Endothelial cell of umbilical vein (primary cell): ENCODE measurements around the gene STX8. TPM values are rescaled to one million over a fixed set of nuclear protein-coding genes. Genes with fewer than 3 reads are reported as not detected.

Source experiments
- BruUV-seq: library from RNA; stranded (reverse); fragments of 400-500 nt; replicated peaks from 2 replicates; lab custom pipeline; 2021; lab: Mats Ljungman, UMichigan
- CTCF ChIA-PET: fragments of 300-600, 350-600 bp; sonication (Branson Sonifier 250); formaldehyde crosslinking; loops from one replicate; lab custom pipeline; 2021; ENCODE audit warnings: antibody characterized with exemption, inconsistent platforms; lab: Charles Lee
- POLR2A ChIA-PET: fragments of 300-600, 350-600 bp; sonication (Branson Sonifier 250); formaldehyde crosslinking; loops from one replicate; lab custom pipeline; 2021; ENCODE audit warnings: antibody characterized with exemption, inconsistent platforms; lab: Charles Lee
- DNase-seq: peaks from one replicate; pipeline ENCODE4 v3.0.0-alpha.2; 2011; ENCODE audit warnings: low read depth, low spot score
- FAIRE-seq: peaks from 2 replicates; lab custom pipeline; 2011; peaks lifted over from hg19 to GRCh38; lab: Jason Lieb, UNC
- H2AFZ ChIP-seq: 2 replicates; pipeline ENCODE4 v1.6.0; 2012; ENCODE audit warnings: low read depth, low read length, control low read depth, inconsistent platforms
- H3K27ac ChIP-seq: 2 replicates; pipeline ENCODE4 v1.5.1; 2011; ENCODE audit warnings: low read depth, mild to moderate bottlenecking, control low read depth, low read length, moderate library complexity; ENCODE audit not compliant: insufficient read depth
- H3K27me3 ChIP-seq, 2 experiments: 2 replicates each; pipeline versions ENCODE4 v1.6.0 to v1.6.1; 2011; ENCODE audit warnings: low read length in 2 of 2, mixed read lengths in 1 of 2; ENCODE audit not compliant: control insufficient read depth in 2 of 2, insufficient read depth in 2 of 2
- H3K36me3 ChIP-seq, 2 experiments: 2 replicates in 1 of 2; 3 replicates in 1 of 2; pipeline ENCODE4 v1.5.1; 2011; ENCODE audit warnings: low read length in 2 of 2, mild to moderate bottlenecking in 1 of 2, moderate library complexity in 1 of 2; ENCODE audit not compliant: control insufficient read depth in 2 of 2, insufficient read depth in 2 of 2; ENCODE audit errors: extremely low read depth in 1 of 2
- H3K4me1 ChIP-seq: 3 replicates; pipeline ENCODE4 v1.5.1; 2011; ENCODE audit warnings: mild to moderate bottlenecking, low read length; ENCODE audit not compliant: control insufficient read depth, insufficient read depth; ENCODE audit errors: extremely low read depth
- H3K4me2 ChIP-seq: 2 replicates; pipeline ENCODE4 v1.6.1; 2011; ENCODE audit warnings: low read length, control low read depth, mixed read lengths; ENCODE audit not compliant: insufficient read depth
- H3K4me3 ChIP-seq, 3 experiments: fragments of 200-600 bp in 1 of 3; sonication (generic), shearing (Covaris generic) in 1 of 3; replicated peaks in 1 of 3; 2 replicates each; pipeline ENCODE4 v1.5.1; 2011 to 2016; ENCODE audit warnings: control low read depth in 3 of 3, low read length in 3 of 3, mild to moderate bottlenecking in 2 of 3, inconsistent platforms in 1 of 3, low read depth in 1 of 3, moderate library complexity in 1 of 3; ENCODE audit not compliant: insufficient read depth in 1 of 3
- H3K79me2 ChIP-seq: 2 replicates; pipeline ENCODE4 v1.6.0; 2012; ENCODE audit warnings: low read length, inconsistent platforms; ENCODE audit not compliant: control insufficient read depth, insufficient read depth
- H3K9ac ChIP-seq: replicated peaks from 2 replicates; pipeline ENCODE3; 2011; ENCODE audit warnings: low read length, control low read depth; ENCODE audit not compliant: insufficient read depth; ENCODE audit errors: extremely low read depth
- H3K9me1 ChIP-seq: replicated peaks from 3 replicates; pipeline ENCODE4 v1.6.0; 2011; ENCODE audit warnings: mild to moderate bottlenecking, low read length; ENCODE audit not compliant: control insufficient read depth, insufficient read depth; ENCODE audit errors: extremely low read depth
- H3K9me3 ChIP-seq: replicated peaks from 2 replicates; pipeline ENCODE4 v1.5.1; 2012; ENCODE audit warnings: low read length, inconsistent platforms; ENCODE audit not compliant: control insufficient read depth, insufficient read depth
- H4K20me1 ChIP-seq: replicated peaks from 2 replicates; pipeline ENCODE3; 2011; ENCODE audit warnings: mild to moderate bottlenecking, low read length; ENCODE audit not compliant: control insufficient read depth, insufficient read depth; ENCODE audit errors: extremely low read depth
- CTCF ChIP-seq, 2 donors: IDR thresholded peaks; 1 replicate in 1 of 2; 2 replicates in 1 of 2; pipeline ENCODE4 v1.5.1; 2011; ENCODE audit warnings: low read length in 2 of 2, mild to moderate bottlenecking in 2 of 2, moderate library complexity in 2 of 2, control low read depth in 1 of 2, inconsistent platforms in 1 of 2, low read depth in 1 of 2; ENCODE audit not compliant: insufficient read depth in 1 of 2; ENCODE audit errors: extremely low read depth in 1 of 2
- EZH2 ChIP-seq: IDR thresholded peaks from 2 replicates; pipeline ENCODE4 v1.6.1; 2012; ENCODE audit warnings: borderline replicate concordance, low read depth, mild to moderate bottlenecking, moderate library complexity, low read length, inconsistent platforms; ENCODE audit not compliant: severe bottlenecking
- FOS ChIP-seq: IDR thresholded peaks from 2 replicates; pipeline ENCODE4 v1.6.1; 2011; ENCODE audit warnings: mild to moderate bottlenecking, low read length, moderate library complexity, borderline replicate concordance; ENCODE audit not compliant: insufficient read depth
- GATA2 ChIP-seq: IDR thresholded peaks from 2 replicates; pipeline ENCODE4 v1.7.0; 2011; ENCODE audit warnings: low read depth, mild to moderate bottlenecking, moderate library complexity, mixed read lengths, low read length; ENCODE audit not compliant: insufficient read length, insufficient read depth
- JUN ChIP-seq: IDR thresholded peaks from 2 replicates; pipeline ENCODE4 v1.6.1; 2011; ENCODE audit warnings: borderline replicate concordance, low read depth; ENCODE audit not compliant: insufficient read length, insufficient read depth
- MAX ChIP-seq: IDR thresholded peaks from 2 replicates; pipeline ENCODE4 v1.6.1; 2011; ENCODE audit not compliant: insufficient read depth, insufficient read length
- POLR2AphosphoS5 ChIP-seq: IDR thresholded peaks from 2 replicates; pipeline ENCODE4 v1.6.1; 2012; ENCODE audit warnings: low read depth, mild to moderate bottlenecking, control low read depth, low read length, moderate library complexity; ENCODE audit not compliant: insufficient read depth
- dilution Hi-C: fragments of 300-500 bp; cut with MboI; formaldehyde crosslinking; loops from one replicate; pipeline ENCODE4 v1.15.0; 2019; ENCODE audit warnings: low sequenced_read_pairs; ENCODE audit not compliant: extremely low pct_ligation_motif_present
- intact Hi-C: fragments of 100-400 bp; cut with micrococcal nuclease; formaldehyde crosslinking; loops from one replicate; pipeline ENCODE4 v1.10.0; 2022
- polyA plus RNA-seq, 4 experiments: library from polyadenylated mRNA; depleted of rRNA in 3 of 4; stranded (reverse) in 3 of 4; unstranded in 1 of 4; fragments of >200 nt; gene quantifications; 2 replicates each; pipeline versions ENCODE4 v1.2.1 to v1.2.3, GENCODE V29; 2011 to 2012; ENCODE audit warnings: missing spikeins in 1 of 4
- total RNA-seq: library from RNA; stranded (reverse); gene quantifications from 2 replicates; pipeline ENCODE4 v1.2.3, GENCODE V29; 2021

The STX8 gene
- total and polyA plus RNA-seq, 2 donors (not counting 3 experiments of a cell fraction or from before 2014, with no cell fraction given), result 25.9 to 67.3 TPM

GRCh38 chr17:9473711-9474110, 101.9 kb downstream of the STX8 start:
- CTCF ChIA-PET, result no interaction called here
- Histone ChIP-seq H3K36me3 (no peaks in the 10 kb centered on the region), H2AFZ (no peak overlapping the region), H3K27me3 (no peaks in the 10 kb centered on the region), H3K9ac (no peak overlapping the region), H3K27ac (peak overlapping the region; percentile 13), H3K4me2 (no peak overlapping the region), H3K9me1 (no peaks in the 10 kb centered on the region), H3K4me3 (no peak overlapping the region), H4K20me1 (no peaks in the 10 kb centered on the region), H3K79me2 (no peaks in the 10 kb centered on the region), H3K9me3 (no peaks in the 10 kb centered on the region), H3K4me1 (peaks cover 21% of the 10 kb centered on the region)
- POLR2A ChIA-PET, result no interaction called here
- FAIRE-seq (peak; percentile 31), DNase-seq (no peak)
- dilution Hi-C loops, result no loop called here
- no TSS peak for BruUV-seq
- TF ChIP-seq GATA2, result no peak
- TF ChIP-seq CTCF (IDR thresholded peaks at IDR 0.05; ENCODE audit: extremely low read depth in 1 of 2, insufficient read depth in 1 of 2, low read depth in 1 of 2, low read length in 2 of 2), result no peak
- no peak for TF ChIP-seq POLR2AphosphoS5
- TF ChIP-seq MAX, result no peak
- no peak for TF ChIP-seq EZH2
- no peak for TF ChIP-seq JUN
- no peak for TF ChIP-seq FOS
- intact Hi-C loops, result loop anchor here (5.0 kb wide), 1 partner anchor 39 kb away; no protein-coding TSS in a partner anchor
